RCC 7860 (cell line): ENCODE results near the gene ATRIP.

Experiments used
- DNase-seq: peaks from one replicate; pipeline ENCODE4 v3.0.0-alpha.2; 2015; ENCODE audit warnings: low spot score
- FAIRE-seq: peaks from 2 replicates; lab custom pipeline; 2012; peaks lifted over from hg19 to GRCh38; lab: Jason Lieb, UNC

ATRIP gene

GRCh38 chr3:48409291-48410201 is 37.0 kb upstream of the ATRIP start:
- FAIRE-seq = no peak

GRCh38 chr3:48410205-48411040 is 36.1 kb upstream of the ATRIP start:
- DNase-seq (no peak), FAIRE-seq (no peak)

More at GRCh38 chr3:48409291-48410201, 37.0 kb upstream of the ATRIP start:
- no peak for DNase-seq

- DNase-seq (no peak), FAIRE-seq (no peak)
These were observed 35.4 kb upstream of the ATRIP start for GRCh38 chr3:48411041-48411588.

- FAIRE-seq (no peak), DNase-seq (no peak)
These were observed 34.7 kb upstream of the ATRIP start for GRCh38 chr3:48411606-48412374.

- FAIRE-seq (no peak), DNase-seq (no peak)
These were observed 34.0 kb upstream of the ATRIP start for GRCh38 chr3:48412375-48413001.

GRCh38 chr3:48413086-48413485 is 33.5 kb upstream of the ATRIP start:
- DNase-seq = no peak
- no peak for FAIRE-seq

- FAIRE-seq (no peak), DNase-seq (no peak)
These were observed 32.9 kb upstream of the ATRIP start for GRCh38 chr3:48413611-48414010.

GRCh38 chr3:48414376-48415250 is 31.9 kb upstream of the ATRIP start:
- FAIRE-seq (no peak), DNase-seq (no peak)

- FAIRE-seq (no peak), DNase-seq (no peak)
These were observed 31.1 kb upstream of the ATRIP start for GRCh38 chr3:48415251-48415953.

- FAIRE-seq = no peak
- no peak for DNase-seq
These were observed 30.4 kb upstream of the ATRIP start for GRCh38 chr3:48416091-48416505.

- no peak for DNase-seq
- FAIRE-seq = no peak
These were observed 30.0 kb upstream of the ATRIP start for GRCh38 chr3:48416546-48416945.

GRCh38 chr3:48417529-48418108 is 28.9 kb upstream of the ATRIP start:
- FAIRE-seq (no peak), DNase-seq (no peak)

GRCh38 chr3:48418140-48418539 is 28.4 kb upstream of the ATRIP start:
- FAIRE-seq (no peak), DNase-seq (no peak)

- DNase-seq (no peak), FAIRE-seq (no peak)
These were observed 27.9 kb upstream of the ATRIP start for GRCh38 chr3:48418651-48419050.

- FAIRE-seq (no peak), DNase-seq (no peak)
These were observed 27.4 kb upstream of the ATRIP start for GRCh38 chr3:48419149-48419548.

- FAIRE-seq = no peak
These were observed 26.9 kb upstream of the ATRIP start for GRCh38 chr3:48419597-48419996.

GRCh38 chr3:48420561-48420960 is 26.0 kb upstream of the ATRIP start:
- DNase-seq (no peak), FAIRE-seq (no peak)

More at GRCh38 chr3:48419597-48419996, 26.9 kb upstream of the ATRIP start:
- DNase-seq = no peak

GRCh38 chr3:48422272-48422671 is 24.3 kb upstream of the ATRIP start:
- DNase-seq (no peak), FAIRE-seq (no peak)
